Activated CD4-positive, alpha-beta T cell treated with anti-CD3 and anti-CD28 coated beads, Interleukin-10, Interleukin-2, amounts not matched to agents 100 ng/mL and 50 ng/mL, durations not matched to agents 16 hours and 8 hours (primary cell): ENCODE results near the gene SYNE1.

ENCODE experiments used
- DNase-seq: peaks from one replicate; pipeline ENCODE4 v3.0.0-alpha.2; 2020

SYNE1 gene

GRCh38 chr6:152270301-152270925 is 366.7 kb downstream of the SYNE1 start:
- peak; percentile 21 for DNase-seq

DNA sequence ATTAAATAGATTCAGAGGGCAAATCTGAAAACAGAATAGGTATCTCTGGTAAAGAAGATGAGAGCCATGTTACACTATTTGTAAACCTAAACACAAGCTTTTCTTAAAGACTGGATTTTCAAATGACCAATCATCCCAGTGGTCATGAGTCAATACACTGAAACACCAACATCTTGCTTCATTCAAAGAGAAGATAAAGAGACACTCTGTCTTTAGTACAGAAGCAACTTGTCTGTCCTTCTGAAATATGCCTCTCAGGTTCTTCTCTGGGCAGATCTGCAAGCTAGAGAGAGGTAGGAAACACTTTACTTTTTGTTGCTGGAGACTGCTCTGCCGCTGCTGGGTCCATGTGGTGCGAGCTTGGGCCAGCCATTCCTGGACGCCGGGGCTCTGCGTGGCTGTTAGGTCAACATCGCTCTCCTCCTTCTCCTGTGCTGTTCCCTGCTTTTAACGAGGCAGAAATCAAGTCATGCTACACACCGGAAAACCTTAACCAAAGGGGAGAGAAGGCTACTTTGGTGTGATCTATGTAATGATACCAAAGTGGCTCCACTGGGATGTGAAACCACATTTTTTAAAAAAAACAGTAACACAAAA is 368.2 kb downstream of the SYNE1 start:
- no peak for DNase-seq

GRCh38 chr6:152267967-152268845 is 369.0 kb downstream of the SYNE1 start:
- peak; percentile 30 for DNase-seq

DNA sequence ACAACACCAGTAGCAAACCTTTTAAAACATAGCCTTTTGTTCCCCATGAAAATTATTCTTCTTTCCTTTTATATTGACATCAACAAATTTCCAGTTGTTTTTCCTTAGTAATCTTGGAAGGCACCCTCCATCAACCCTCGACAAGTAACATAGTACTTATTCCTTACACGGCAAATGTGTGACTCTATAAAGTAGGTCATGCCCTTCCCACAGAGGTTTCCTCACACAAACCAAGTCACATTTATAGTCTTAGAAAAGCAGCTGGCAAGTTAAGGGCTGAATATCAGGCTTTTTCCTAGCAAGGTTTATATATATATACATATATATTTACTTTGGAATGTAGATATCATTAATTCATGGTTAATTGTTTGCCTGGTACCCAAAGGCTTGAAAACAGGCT is 371.5 kb downstream of the SYNE1 start:
- no peak for DNase-seq

GRCh38 chr6:152263582-152263981 is 373.6 kb downstream of the SYNE1 start:
- no peak for DNase-seq

- no peak for DNase-seq
These were observed 376.0 kb downstream of the SYNE1 start for GRCh38 chr6:152261179-152261578.

DNA sequence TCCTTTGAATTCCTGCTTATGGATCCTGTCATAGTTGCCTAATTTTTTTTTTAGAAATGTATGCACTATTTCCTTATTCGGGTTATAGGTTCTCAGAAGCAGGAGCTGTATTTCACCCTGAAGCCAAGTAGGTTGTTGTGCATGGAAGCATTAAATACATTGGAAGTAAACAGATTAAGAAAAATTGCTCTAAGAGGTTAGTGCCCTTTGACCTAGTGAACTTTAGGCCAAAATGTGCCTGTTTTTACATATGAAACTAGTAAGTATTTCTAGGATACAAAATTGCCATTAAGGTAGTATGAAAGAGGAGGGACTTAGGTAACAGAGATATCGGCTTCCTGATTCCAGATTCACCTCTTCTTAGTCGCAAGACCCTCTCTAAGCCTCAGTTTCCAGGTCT is 377.9 kb downstream of the SYNE1 start:
- DNase-seq: no peak

DNA sequence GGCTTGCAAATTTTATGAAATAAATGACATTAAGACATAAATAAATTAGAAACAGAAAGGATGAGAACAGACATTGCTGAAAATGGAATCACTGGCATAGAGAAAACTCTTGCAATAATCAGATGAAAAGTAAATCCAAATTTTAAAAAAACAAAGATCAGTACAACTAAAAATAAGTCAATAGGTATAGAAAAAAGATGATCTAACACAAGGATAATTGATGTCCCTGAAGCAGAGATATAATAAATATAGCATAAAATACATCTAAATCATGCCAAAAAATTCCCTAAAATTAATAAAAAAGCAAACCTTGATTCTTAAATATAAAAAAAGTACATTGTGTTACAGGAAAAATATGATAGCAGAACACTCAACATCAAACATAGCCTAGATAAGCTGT is 379.6 kb downstream of the SYNE1 start:
- no peak for DNase-seq

GRCh38 chr6:152250127-152250526 is 387.0 kb downstream of the SYNE1 start:
- no peak for DNase-seq

- DNase-seq: no peak
These were observed 388.2 kb downstream of the SYNE1 start for GRCh38 chr6:152248980-152249379.

DNA sequence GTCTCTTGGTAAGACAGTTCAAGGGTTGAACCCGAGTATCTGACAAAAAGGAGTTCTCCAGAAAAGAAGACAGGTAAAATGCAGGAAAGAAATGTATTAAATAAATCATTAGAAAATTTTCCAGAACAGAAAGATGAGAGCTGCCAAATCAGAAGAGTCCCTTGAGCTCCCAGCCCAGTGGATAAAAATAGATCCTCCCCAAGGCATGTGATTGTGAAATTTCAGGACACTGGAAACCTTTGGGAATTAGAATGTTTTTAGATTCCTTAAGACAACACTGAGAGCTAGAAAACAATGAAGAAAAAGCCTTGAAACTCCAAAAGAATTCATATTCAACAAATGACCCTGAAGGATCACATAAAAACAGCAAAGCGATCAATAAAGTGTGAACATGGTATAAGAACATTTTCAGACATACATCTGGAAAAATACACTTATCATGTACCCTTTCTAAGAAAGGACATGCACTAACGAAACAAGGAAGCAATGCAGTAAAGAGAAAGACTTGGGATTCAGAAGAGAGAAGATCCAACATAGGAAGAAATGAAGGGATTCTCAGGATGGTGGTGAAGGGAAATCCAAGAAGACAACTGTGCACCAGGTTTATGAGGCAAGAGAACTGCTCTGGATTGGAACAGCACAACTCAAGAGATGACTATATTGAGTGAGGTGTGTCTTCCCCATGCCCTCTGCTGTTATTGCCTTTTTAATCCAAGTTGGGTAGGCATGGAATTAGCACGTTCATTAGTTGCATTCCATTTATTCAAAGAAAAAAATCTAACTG is 390.4 kb downstream of the SYNE1 start:
- DNase-seq: no peak

GRCh38 chr6:152244998-152245630 is 392.0 kb downstream of the SYNE1 start:
- DNase-seq: no peak

DNA sequence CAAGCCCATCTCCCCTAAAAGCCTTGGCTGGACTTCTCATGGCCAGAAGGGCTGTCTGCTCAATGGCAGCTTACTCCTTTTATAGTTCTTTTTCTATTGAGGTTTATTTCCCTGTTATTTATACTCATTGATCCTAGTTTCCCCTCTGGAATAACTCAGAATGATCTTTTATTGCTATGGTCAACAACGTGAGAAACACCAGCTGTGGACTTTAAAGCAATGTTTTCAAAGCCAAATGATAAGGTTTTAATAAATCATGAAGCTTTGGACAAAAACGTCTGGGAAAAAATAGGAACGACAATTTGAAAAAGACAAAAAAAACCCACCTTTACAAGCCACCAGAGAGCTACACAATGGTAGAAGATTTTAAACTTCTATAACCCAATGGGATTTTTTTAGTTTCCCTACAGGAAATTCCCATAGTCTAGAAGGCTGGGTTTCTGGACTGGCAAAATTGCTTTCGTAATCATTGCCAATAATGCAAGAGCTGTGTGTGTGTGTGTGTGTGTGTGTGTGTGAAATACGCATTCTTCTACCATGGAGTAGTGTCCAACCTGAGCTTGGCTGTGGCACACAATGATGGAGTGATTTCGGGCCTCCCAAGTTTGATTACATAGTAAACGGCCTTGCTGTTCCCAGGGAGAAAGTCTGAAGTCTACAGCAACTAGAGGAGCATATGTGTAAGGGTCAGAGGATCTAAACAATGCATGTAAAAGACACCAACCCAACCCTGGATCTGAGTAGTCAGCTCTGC is 396.0 kb downstream of the SYNE1 start:
- no peak for DNase-seq

DNA sequence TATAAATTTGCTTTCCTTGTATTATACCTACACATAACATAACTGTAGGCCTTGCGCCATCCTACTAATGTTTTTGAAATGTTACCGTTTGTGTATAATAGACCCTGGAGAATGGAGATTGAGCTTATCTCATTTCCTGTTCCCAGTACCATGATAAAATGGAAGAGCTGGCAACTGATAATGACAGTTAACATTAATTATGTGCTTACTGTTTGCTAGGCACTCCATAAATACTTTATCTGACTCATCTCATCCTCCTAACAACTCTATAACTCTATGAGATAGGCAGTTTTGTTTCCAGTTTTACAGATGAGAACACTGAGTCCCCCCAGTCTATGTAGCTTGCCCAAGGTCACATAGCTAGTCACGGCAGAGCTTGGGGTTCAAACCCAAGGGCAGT is 396.7 kb downstream of the SYNE1 start:
- no peak for DNase-seq

DNA sequence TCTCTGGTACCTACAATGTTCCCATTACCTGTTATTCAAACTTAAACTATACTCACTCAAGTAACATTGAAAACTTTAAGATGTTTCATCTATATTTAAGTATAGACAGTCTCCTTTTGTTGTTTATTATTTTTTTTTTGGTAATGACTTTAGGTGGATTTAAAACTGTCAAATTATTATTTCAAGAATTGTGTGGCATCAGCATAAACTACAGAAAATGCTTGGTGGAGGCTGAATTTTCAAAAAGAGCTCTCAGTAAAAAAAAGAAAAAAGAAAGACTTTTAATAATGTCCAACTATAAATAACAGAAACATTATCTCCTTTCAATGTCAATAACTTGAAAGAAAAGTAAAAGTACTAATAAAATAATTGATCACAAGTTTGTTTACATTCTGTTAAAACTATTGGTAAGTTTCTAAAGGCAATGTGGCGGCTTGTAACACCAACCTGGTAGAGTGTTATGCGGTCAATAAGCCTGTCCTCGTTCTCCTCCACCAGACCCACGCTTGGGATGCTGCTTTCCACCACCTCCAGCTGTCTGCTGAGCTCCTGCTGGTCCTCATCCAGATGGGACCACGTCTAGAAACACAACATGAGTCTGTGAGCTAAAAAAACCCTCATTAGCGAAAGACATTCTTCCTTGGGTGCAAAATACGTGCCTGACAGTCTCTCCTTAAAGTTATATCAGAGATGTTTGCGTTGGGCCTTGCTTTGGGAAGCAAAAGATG is 400.6 kb downstream of the SYNE1 start:
- no peak for DNase-seq

DNA sequence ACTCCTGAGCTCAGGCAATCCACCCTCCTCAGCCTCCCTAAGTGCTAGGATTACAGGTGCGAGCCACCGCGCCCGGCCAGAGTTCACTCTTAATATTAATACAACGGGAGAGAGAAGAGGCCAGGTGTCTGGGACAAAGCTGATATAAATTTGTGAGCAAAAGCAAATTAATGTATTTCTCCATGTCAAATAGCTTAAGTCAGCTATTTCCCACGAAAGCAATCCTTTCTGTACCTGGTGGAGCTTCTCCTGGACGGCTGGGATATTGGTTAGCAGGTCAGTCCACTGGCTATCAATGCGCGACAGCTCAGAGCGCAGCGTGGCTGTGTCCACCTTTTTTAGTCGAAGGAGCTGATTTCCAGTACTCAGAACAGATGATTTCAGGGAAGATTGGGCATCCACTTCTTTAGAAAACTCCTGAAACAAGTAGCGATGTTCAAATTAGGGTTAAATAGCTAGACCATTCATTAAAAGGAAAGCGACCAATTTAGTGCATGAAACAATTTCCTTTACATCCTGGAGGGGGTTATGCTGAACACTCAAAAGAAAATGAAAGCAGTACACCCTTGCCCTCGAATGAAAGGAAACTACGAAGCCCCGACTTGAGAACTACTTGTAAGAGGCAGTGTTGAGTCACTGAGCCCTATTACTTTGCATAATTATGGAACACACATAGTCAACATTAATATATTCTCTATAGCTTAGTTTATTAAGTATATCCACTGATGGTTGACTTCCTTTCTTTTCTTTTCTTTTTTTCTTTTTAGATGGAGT is 403.4 kb downstream of the SYNE1 start:
- DNase-seq: peak; percentile 19

GRCh38 chr6:152232501-152233151 is 404.5 kb downstream of the SYNE1 start:
- DNase-seq: peak; percentile 14

- DNase-seq: no peak
These were observed 407.8 kb downstream of the SYNE1 start for GRCh38 chr6:152229330-152229729.

DNA sequence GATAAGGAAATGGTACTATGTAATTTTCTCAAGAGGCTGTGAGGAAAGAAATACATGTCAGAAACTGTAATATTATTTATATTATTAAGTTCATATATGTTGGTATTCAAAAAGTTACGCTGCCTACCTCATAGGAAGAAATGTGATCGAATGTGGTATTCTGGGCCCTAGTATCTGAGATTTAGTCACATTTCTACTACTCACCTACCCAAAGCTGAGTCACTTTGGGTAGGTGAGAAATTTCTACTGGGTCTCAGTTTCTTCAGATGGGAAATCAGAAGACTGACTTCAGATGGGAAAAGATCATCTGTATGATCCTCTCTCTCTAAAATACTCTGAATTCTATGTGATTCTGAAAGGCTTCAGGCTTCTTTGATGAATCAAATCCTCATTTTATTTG is 411.0 kb downstream of the SYNE1 start:
- peak; percentile 15 for DNase-seq
